ENCODE results near the gene LCN10.
"Not testable (repeated sequence)": the region's sequence is repeated elsewhere in the genome, so short reads cannot be mapped to it uniquely, and the experiment has no call there.

DNA sequence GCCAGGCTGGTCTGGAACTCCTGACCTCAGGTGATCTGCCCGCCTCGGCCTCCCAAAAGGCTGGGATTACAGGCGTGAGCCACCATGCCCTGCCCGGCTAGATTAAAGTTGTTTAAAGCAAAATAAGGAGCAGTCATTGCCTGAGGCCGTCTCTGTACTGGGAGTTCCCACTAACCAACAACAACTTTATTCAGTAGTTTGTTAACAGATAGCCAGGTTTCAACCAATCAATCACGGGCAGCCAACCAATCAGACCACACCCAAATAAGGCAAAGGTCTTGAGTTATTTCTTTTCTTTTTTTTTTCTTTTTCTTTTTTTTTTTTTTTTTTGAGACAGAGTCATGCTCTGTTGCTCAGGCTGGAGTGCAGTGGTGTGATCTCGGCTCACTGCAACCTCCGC lies 38.0 kb downstream of the LCN10 start:
- TF ChIP-seq POLR2A (IDR thresholded peaks at IDR 0.05; ENCODE audit: extremely low read depth, insufficient read length); MYC (IDR thresholded peaks at IDR 0.05; ENCODE audit: low read depth, low read length): not testable (repeated sequence)
- TF ChIP-seq, protein P1, sequence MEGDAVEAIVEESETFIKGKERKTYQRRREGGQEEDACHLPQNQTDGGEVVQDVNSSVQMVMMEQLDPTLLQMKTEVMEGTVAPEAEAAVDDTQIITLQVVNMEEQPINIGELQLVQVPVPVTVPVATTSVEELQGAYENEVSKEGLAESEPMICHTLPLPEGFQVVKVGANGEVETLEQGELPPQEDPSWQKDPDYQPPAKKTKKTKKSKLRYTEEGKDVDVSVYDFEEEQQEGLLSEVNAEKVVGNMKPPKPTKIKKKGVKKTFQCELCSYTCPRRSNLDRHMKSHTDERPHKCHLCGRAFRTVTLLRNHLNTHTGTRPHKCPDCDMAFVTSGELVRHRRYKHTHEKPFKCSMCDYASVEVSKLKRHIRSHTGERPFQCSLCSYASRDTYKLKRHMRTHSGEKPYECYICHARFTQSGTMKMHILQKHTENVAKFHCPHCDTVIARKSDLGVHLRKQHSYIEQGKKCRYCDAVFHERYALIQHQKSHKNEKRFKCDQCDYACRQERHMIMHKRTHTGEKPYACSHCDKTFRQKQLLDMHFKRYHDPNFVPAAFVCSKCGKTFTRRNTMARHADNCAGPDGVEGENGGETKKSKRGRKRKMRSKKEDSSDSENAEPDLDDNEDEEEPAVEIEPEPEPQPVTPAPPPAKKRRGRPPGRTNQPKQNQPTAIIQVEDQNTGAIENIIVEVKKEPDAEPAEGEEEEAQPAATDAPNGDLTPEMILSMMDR (IDR thresholded peaks at IDR 0.05; ENCODE audit: low read depth, low read length) = not testable (repeated sequence)
